ENCODE measurements around the gene ITSN1.
A peak's percentile ranks its signal among the peaks of the same experiment; 100 is the strongest.
"Not testable (repeated sequence)": the region's sequence is repeated elsewhere in the genome, so short reads cannot be mapped to it uniquely, and the experiment has no call there.

Gene ITSN1

GRCh38 chr21:33924766-33925100 lies 282.4 kb downstream of the ITSN1 start:
- POLR2A ChIA-PET = interaction anchor here (1.3 to 1.5 kb wide), 3 partner anchors 52 to 423 kb away, joined by 4 to 6 read pairs (median 5); partner anchors contain the start of genes MRPS6 and SLC5A3
- CTCF ChIA-PET = interaction anchor here (0.7 to 14.5 kb wide), 48 partner anchors 9 to 443 kb away, joined by 3 to 500 read pairs (median 7); partner anchors contain the start of genes ATP5PO, MRPS6 and SLC5A3
- no peak for DNase-seq (ENCODE audit: low read depth, low spot score)
- H3K4me3 ChIP-seq (ENCODE audit: low read depth, low read length) = no peak overlapping the region
- no peak for TF ChIP-seq CTCF (IDR thresholded peaks at IDR 0.05; ENCODE audit: insufficient read depth, low read length, missing control alignments)

- POLR2A ChIA-PET, CTCF ChIA-PET: not testable (repeated sequence)
Observed at GRCh38 chr21:33926248-33926647, 283.9 kb downstream of the ITSN1 start.

GRCh38 chr21:33931052-33931798 lies 288.9 kb downstream of the ITSN1 start:
- CTCF ChIA-PET = interaction anchor here (0.8 to 1.0 kb wide), 2 partner anchors 416 to 419 kb away, joined by 3 to 5 read pairs; no protein-coding TSS in a partner anchor
- DNase-seq (ENCODE audit: low read depth, low spot score); POLR2A ChIA-PET; H3K4me3 ChIP-seq (ENCODE audit: low read depth, low read length): not testable (repeated sequence)

More at GRCh38 chr21:33926248-33926647, 283.9 kb downstream of the ITSN1 start:
- DNase-seq (ENCODE audit: low read depth, low spot score); H3K4me3 ChIP-seq (ENCODE audit: low read depth, low read length): not testable (repeated sequence)

- peak overlapping the region; percentile 20; the same call in 1 of the 2 replicates for H3K4me3 ChIP-seq (ENCODE audit: low read depth, low read length)
- POLR2A ChIA-PET = no interaction called here
- CTCF ChIA-PET = interaction anchor here (0.8 to 3.3 kb wide), 3 partner anchors 8 to 419 kb away, joined by 3 to 30 read pairs (median 5); no protein-coding TSS in a partner anchor
- TF ChIP-seq CTCF (IDR thresholded peaks at IDR 0.05; ENCODE audit: insufficient read depth, low read length, missing control alignments) = no peak
- no peak for DNase-seq (ENCODE audit: low read depth, low spot score)
Observed at GRCh38 chr21:33931799-33932390, 289.6 kb downstream of the ITSN1 start.

GRCh38 chr21:33932731-33933130 lies 290.4 kb downstream of the ITSN1 start:
- TF ChIP-seq CTCF (IDR thresholded peaks at IDR 0.05; ENCODE audit: insufficient read depth, low read length, missing control alignments) = no peak
- no peak for DNase-seq (ENCODE audit: low read depth, low spot score)
- POLR2A ChIA-PET = no interaction called here
- CTCF ChIA-PET = interaction anchor here (0.8 to 3.3 kb wide), 3 partner anchors 9 to 415 kb away, joined by 3 to 30 read pairs (median 6); no protein-coding TSS in a partner anchor
- H3K4me3 ChIP-seq (ENCODE audit: low read depth, low read length) = no peak overlapping the region

- TF ChIP-seq CTCF (IDR thresholded peaks at IDR 0.05; ENCODE audit: insufficient read depth, low read length, missing control alignments) = no peak
- no peak overlapping the region for H3K4me3 ChIP-seq (ENCODE audit: low read depth, low read length)
- DNase-seq (ENCODE audit: low read depth, low spot score) = no peak
- ChIA-PET CTCF (interaction anchor here (0.8 to 5.3 kb wide), 5 partner anchors 13 to 426 kb away, joined by 3 to 50 read pairs (median 3); no protein-coding TSS in a partner anchor), POLR2A (no interaction called here)
Observed at GRCh38 chr21:33936301-33937038, 294.2 kb downstream of the ITSN1 start.

- no peak for DNase-seq (ENCODE audit: low read depth, low spot score)
- no peak for TF ChIP-seq CTCF (IDR thresholded peaks at IDR 0.05; ENCODE audit: insufficient read depth, low read length, missing control alignments)
- no peak overlapping the region for H3K4me3 ChIP-seq (ENCODE audit: low read depth, low read length)
- ChIA-PET POLR2A (no interaction called here), CTCF (interaction anchor here (0.8 to 5.3 kb wide), 5 partner anchors 13 to 425 kb away, joined by 3 to 50 read pairs (median 3); no protein-coding TSS in a partner anchor)
Observed at GRCh38 chr21:33937146-33937545, 294.8 kb downstream of the ITSN1 start.

Measured in AG04449 (cell line).